Central memory CD8-positive, alpha-beta T cell (primary cell): ENCODE data around the gene DNTT.

Experiments
- ATAC-seq: fragments of 150-1000 bp; cut with Tn5 transposase; replicated peaks from 2 replicates; pipeline ENCODE4 v1.10.0; 2022; ENCODE audit warnings: mild to moderate bottlenecking, moderate FRiP score, moderate number of reproducible peaks; ENCODE audit not compliant: poor library complexity, severe bottlenecking; ENCODE audit errors: extremely low read depth
- DNase-seq, 2 donors: peaks; one replicate each; pipeline ENCODE4 v3.0.0; 2021; ENCODE audit warnings: low spot score in 2 of 2
- H3K27ac Mint-ChIP-seq: one replicate; pipeline ENCODE4 v1.8.0; 2022; ENCODE audit warnings: low read depth, mild to moderate bottlenecking, moderate library complexity, mixed read lengths
- H3K27me3 Mint-ChIP-seq: one replicate; pipeline ENCODE4 v1.8.0; 2022; ENCODE audit warnings: mixed read lengths
- H3K36me3 Mint-ChIP-seq: one replicate; pipeline ENCODE4 v1.8.0; 2022; ENCODE audit warnings: mild to moderate bottlenecking, moderate library complexity, mixed read lengths; ENCODE audit not compliant: insufficient read depth
- H3K4me1 Mint-ChIP-seq: one replicate; pipeline ENCODE4 v1.8.0; 2022; ENCODE audit warnings: mixed read lengths
- H3K4me3 Mint-ChIP-seq: one replicate; pipeline ENCODE4 v1.8.0; 2022; ENCODE audit warnings: mild to moderate bottlenecking, moderate library complexity, mixed read lengths
- H3K9me3 Mint-ChIP-seq: one replicate; pipeline ENCODE4 v1.8.0; 2022; ENCODE audit warnings: mixed read lengths

Gene DNTT

DNA sequence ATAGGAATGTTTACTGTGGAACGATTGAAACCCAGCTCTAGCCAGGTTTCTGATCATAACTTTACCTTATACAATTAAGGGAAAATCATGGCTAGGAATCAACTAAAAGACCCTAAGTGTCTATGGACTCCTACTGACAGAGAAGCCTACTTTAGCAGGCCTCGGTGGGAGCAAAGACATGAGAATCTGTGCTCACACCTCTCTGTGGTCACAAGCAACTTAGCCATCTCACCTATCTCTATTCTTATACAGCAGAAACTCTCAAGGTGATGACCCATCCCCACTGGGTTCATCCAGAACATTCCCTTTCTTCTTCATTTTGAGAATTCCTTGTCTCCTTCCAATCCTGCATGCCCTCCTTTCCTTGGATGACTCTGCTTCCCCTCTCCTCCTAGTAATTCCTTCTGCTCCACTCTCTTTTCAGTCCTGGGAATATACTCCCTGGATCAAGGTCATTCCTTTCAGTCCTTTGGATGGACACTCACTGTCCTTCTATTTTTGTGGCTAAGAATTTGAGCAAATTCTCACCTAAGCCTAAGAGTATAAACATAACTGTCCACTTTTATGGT lies 35.8 kb upstream of the DNTT start:
- Mint-ChIP-seq H3K4me1 (no peaks in the 10 kb centered on the region), H3K9me3 (no peaks in the 10 kb centered on the region), H3K27ac (no peak overlapping the region), H3K36me3 (no peaks in the 10 kb centered on the region), H3K27me3 (peaks cover 54% of the 10 kb centered on the region), H3K4me3 (no peak overlapping the region)
- DNase-seq (no peak), ATAC-seq (no peak)

GRCh38 chr10:96269438-96270300 lies 34.6 kb upstream of the DNTT start:
- no peaks in the 10 kb centered on the region for H3K4me1 Mint-ChIP-seq
- DNase-seq: no peak
- no peak overlapping the region for H3K27ac Mint-ChIP-seq
- H3K27me3 Mint-ChIP-seq: peaks cover 41% of the 10 kb centered on the region
- no peaks in the 10 kb centered on the region for H3K9me3 Mint-ChIP-seq
- ATAC-seq: no peak
- H3K36me3 Mint-ChIP-seq: no peaks in the 10 kb centered on the region
- no peak overlapping the region for H3K4me3 Mint-ChIP-seq

DNA sequence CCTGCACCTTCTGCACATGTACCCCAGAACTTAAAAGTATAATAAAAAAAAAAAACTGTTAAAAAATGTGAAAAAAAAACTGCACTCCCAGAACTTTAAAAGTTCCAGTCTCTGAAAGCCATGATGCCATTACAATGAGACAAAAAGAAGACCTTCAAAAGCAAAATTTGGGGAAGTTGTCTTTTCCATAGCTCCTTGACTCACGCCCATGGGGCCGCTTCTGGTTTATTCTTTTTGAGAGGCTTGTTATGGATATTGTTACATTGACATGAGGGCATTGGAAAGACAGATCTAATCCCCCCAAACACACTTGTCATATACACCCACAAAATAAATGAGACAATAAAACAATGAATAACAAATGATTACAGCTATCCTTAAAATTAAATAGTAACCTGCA lies 33.7 kb upstream of the DNTT start:
- Mint-ChIP-seq H3K4me3 (no peak overlapping the region), H3K27me3 (peaks cover 40% of the 10 kb centered on the region), H3K9me3 (no peaks in the 10 kb centered on the region), H3K36me3 (no peaks in the 10 kb centered on the region), H3K4me1 (no peaks in the 10 kb centered on the region), H3K27ac (no peak overlapping the region)
- no peak for ATAC-seq
- no peak for DNase-seq

DNA sequence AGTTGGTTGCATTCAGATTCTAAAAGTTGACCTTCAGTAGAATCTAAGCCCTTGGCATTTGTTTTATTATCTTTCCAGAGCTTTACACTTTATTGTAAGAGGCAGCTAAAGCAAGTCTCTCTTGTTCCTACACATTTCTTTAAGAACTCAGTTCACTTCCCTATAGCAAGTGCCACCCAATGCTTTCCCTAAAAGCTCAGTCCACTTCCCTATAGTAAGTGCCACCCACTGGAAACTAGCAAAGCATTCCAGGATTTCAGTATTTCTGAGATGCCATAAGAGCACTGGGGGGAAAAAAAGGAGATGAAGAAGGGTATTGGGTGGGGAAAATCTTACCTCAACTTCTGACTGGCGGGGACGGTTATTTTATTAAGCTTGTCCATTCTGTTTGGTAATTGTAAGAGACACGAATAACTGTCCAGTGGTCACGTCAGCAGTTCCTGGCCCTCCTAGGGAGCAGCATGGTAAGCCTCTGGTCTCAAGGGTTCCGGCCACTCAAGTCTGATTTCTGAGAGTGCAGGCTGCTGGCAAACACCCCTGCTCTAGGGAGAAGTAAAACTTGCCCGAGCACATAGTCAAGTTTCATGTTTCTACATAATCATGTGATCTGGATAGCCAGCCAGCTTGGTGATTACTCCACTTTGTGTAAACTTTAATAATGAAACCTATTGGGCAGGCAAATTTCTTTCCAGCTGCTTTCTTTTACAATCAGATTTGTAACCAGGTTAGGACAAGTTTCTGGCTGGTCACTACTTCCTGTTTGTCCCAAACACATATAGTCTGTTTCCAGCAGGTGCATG lies 33.0 kb upstream of the DNTT start, which contains the start of gene BLNK:
BLNK (minus strand) TSS at position 554 of the 800 bp plus-strand sequence; CDS start at position 383, 171 bp downstream.
- DNase-seq: no peak
- H3K27ac Mint-ChIP-seq: no peak within 1 kb of the TSS
- H3K9me3 Mint-ChIP-seq: no peaks in the 10 kb centered on the region
- H3K4me1 Mint-ChIP-seq: no peaks in the 10 kb centered on the region
- H3K4me3 Mint-ChIP-seq: no peak within 1 kb of the TSS
- H3K36me3 Mint-ChIP-seq: no peaks in the 10 kb centered on the region
- ATAC-seq: no peak
- peaks cover 33% of the 10 kb centered on the region for H3K27me3 Mint-ChIP-seq

DNA sequence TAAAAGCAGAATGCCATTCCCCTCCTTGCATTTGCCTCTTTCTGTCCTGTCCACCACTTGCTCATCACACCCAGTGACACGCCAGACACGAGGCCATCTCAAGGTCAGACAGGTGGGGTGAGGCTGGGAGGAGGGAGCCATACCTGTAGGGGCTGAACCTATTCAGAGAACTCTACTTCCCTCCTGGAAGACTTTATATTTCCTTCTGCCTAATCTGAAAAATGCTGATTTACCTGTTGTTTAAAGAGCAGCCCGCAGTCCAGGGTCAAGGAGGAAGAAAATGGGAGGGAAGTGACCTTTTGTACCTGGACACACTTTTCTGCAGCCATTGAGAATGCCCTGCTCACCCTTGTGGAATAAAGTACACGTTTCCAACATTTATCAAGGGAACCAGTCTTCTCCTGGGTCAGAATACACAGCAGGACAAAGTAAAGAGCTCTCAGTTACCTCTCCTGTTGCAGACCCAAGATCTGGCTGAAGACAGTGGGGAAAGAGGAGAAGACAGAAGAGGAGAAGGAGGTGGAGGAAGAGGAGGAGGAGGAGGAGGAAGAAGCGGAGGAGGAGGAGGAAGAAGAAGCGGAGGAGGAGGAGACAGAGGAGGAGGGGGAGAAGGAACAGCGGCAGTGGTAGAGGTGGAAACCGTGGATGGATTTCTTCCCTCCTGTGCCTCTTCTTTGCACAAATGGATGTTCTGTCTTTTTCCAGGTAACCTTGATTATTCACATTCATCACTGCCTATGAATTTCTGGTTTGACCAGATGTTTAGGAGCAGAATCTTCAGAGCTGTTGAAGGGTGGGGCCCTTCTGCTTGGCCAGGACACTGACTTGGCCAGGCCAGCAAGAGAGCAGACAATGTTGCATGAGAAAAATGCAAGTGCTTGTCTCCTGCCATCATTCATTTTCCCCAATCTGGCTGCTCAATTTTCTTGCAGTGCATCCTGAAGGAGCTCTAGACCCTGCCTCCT lies 31.6 kb upstream of the DNTT start:
- no peak for DNase-seq
- Mint-ChIP-seq H3K27ac (no peak overlapping the region), H3K36me3 (no peaks in the 10 kb centered on the region), H3K4me3 (no peak overlapping the region), H3K4me1 (no peaks in the 10 kb centered on the region), H3K27me3 (peaks cover 31% of the 10 kb centered on the region), H3K9me3 (no peaks in the 10 kb centered on the region)
- no peak for ATAC-seq

DNA sequence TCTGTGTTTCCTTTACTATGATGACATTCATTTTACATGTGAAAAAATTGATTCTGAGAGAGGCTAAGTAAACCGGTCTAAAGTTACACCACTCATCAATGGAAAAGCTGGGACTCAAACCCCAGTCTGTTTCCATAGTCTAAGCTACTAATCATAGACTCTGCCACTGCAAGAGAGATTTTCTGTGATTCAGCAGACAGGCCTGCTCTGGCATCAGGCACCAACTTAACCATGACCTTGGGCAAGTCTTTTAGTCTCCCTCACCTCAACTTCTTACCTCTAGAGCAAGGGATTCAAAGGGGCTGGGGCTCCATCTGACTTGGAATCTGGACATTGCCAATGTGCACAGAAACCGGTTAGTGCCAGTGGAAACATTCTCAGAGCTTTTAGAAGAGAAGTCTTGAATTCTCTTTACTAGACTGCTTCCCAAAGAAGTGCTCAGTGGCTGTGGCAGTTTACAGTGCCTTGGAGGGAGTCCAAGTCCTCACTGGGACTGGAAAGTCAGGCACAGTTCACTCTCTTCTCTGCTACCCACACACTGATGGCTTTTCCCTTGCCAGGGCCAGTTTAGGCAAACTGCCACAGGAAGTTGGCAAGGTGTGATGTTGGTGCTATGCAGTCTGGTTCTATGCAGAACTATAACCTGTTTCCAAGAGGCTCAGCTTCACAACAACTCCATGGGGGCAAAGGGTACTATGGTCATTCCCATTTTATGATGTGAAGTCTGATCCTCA lies 28.4 kb upstream of the DNTT start:
- no peak for DNase-seq
- no peak overlapping the region for H3K4me3 Mint-ChIP-seq
- no peaks in the 10 kb centered on the region for H3K4me1 Mint-ChIP-seq
- peaks cover 27% of the 10 kb centered on the region for H3K27me3 Mint-ChIP-seq
- H3K27ac Mint-ChIP-seq: no peak overlapping the region
- no peak for ATAC-seq
- H3K9me3 Mint-ChIP-seq: no peaks in the 10 kb centered on the region
- no peaks in the 10 kb centered on the region for H3K36me3 Mint-ChIP-seq

DNA sequence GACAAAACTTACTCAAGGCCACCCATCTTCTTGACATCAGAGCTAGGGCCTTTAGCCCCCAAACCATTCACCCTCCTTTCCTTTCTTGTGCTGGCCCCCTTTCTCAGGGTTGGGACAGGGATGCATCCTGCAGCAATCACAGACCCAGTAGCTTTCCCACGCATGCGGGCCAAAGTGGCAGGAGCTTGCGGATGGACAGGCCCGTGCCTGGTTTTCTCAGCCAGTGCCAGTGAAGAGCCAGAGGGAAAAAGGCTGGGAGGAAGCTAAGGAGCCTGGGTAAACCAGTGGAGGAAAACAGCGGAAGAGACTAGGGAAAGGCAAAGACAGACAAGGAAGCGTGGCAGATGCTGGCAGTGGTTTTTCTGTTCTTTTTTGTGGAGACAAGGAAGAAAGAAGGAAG lies 27.8 kb upstream of the DNTT start:
- H3K4me3 Mint-ChIP-seq: no peak overlapping the region
- DNase-seq: no peak
- H3K27me3 Mint-ChIP-seq: peaks cover 28% of the 10 kb centered on the region
- H3K9me3 Mint-ChIP-seq: no peaks in the 10 kb centered on the region
- ATAC-seq: no peak
- H3K36me3 Mint-ChIP-seq: no peaks in the 10 kb centered on the region
- no peaks in the 10 kb centered on the region for H3K4me1 Mint-ChIP-seq
- H3K27ac Mint-ChIP-seq: no peak overlapping the region

DNA sequence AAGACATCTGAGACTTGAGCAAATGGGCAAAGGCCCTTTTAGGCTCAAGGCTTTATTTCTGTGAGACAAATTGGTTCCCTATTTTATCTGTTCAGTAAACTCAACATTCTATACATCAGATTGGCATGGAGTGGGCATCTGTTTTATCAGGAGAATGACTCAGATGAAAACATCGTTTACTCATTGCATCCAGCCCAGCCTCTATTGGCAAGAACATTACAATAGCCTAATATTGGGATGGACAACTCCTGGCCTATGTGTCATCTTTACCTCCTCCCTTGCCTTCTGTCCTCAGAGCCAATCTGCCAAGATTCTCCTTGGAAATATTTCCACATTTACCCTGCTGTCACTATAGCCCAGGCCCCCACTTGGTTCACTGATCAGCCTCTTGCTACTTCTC lies 27.4 kb upstream of the DNTT start:
- no peak for ATAC-seq
- no peaks in the 10 kb centered on the region for H3K9me3 Mint-ChIP-seq
- H3K27ac Mint-ChIP-seq: no peak overlapping the region
- no peaks in the 10 kb centered on the region for H3K36me3 Mint-ChIP-seq
- DNase-seq: no peak
- H3K4me1 Mint-ChIP-seq: no peaks in the 10 kb centered on the region
- H3K4me3 Mint-ChIP-seq: no peak overlapping the region
- peaks cover 28% of the 10 kb centered on the region for H3K27me3 Mint-ChIP-seq

DNA sequence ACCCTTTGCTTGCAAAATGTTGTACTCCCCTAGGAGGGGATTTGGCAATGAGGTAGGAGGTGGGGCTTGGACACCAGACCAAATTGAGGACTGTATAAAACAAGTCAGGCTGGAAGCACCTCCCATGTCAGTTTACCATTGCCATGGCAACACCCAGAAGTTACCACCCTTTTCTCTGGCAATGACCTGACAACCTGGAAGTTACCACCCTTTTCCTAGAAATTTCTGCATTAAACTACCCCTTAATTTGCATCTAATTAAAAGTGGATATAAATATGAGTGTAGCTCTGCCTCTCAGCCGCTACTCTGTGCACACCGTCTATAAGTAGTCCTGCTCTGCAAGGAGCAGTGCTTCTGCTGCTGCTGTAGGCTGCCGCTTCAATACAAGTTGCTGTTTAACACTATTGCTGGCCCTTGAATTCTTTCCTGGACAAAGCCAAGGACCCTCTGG lies 25.0 kb upstream of the DNTT start:
- no peak for ATAC-seq
- H3K27me3 Mint-ChIP-seq: peaks cover 41% of the 10 kb centered on the region
- H3K9me3 Mint-ChIP-seq: no peaks in the 10 kb centered on the region
- no peak overlapping the region for H3K4me3 Mint-ChIP-seq
- DNase-seq: no peak
- no peaks in the 10 kb centered on the region for H3K4me1 Mint-ChIP-seq
- no peak overlapping the region for H3K27ac Mint-ChIP-seq
- H3K36me3 Mint-ChIP-seq: no peaks in the 10 kb centered on the region

GRCh38 chr10:96280859-96281258 lies 23.4 kb upstream of the DNTT start:
- Mint-ChIP-seq H3K36me3 (no peaks in the 10 kb centered on the region), H3K4me3 (no peak overlapping the region), H3K9me3 (no peaks in the 10 kb centered on the region), H3K27me3 (peaks cover 41% of the 10 kb centered on the region), H3K27ac (no peak overlapping the region), H3K4me1 (no peaks in the 10 kb centered on the region)
- DNase-seq (no peak), ATAC-seq (no peak)

- Mint-ChIP-seq H3K4me1 (no peaks in the 10 kb centered on the region), H3K27me3 (peaks cover 41% of the 10 kb centered on the region), H3K27ac (no peak overlapping the region), H3K36me3 (no peaks in the 10 kb centered on the region), H3K9me3 (no peaks in the 10 kb centered on the region), H3K4me3 (no peak overlapping the region)
- ATAC-seq: no peak
- no peak for DNase-seq
These were observed 22.7 kb upstream of the DNTT start for GRCh38 chr10:96281444-96282029.
